ENCODE results near the gene P2RY12. TPM values are rescaled to one million over a fixed set of nuclear protein-coding genes. Genes with fewer than 3 reads are reported as not detected.

The P2RY12 gene
- total and polyA plus RNA-seq, 4 donors: 0.16 to 3.0 (median 1.2) TPM

DNA sequence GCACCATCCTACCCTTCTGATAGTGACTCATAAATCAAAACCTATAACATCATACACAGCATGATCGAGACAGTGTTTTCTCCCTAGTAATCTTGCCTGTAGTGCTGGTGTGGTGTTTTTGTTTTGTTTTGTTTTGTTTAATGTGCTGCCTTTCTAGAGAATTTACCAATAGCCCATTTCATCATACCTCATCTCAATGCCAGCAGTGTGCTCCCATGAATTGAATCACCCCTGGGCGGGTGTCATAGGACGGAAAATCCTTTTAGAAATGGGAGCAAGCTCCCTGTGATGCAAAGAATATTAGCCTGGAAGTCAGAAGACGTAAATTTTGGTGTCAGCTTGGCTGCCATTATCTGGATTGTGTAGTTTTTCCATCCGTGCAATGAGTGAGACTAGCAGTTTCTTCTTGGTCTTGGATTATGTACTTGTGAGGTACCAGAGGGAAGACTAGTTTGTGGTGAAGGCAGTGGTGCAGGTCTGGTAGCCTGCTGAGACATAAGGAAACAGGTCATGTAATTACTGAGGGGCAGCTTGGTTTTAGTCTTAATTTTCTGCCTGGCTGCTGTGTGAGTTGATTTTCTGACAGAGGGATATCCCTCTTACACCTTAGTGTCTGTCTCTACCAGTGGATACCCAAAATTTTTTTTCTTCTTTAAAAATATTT lies 46.4 kb upstream of the P2RY12 start:
- Histone ChIP-seq H3K27ac (ENCODE audit: low read depth in 1 of 2, low read length in 1 of 2) (no peak overlapping the region), H3K9me3 (ENCODE audit: control insufficient read depth in 4 of 4, insufficient read depth in 3 of 4, low read length in 3 of 4) (no peaks in the 10 kb centered on the region), H3K9ac (ENCODE audit: insufficient read depth in 1 of 2, low read length in 2 of 2) (no peak overlapping the region), H3K27me3 (ENCODE audit: control insufficient read depth in 3 of 3, insufficient read depth in 3 of 3, low read length in 2 of 3) (no peaks in the 10 kb centered on the region), H3K4me3 (no peak overlapping the region), H3K36me3 (ENCODE audit: control insufficient read depth in 4 of 4, insufficient read depth in 4 of 4, low read length in 4 of 4) (peaks cover 0 to 9% (median 0%) of the 10 kb centered on the region in 4 donors), H3K4me1 (ENCODE audit: control insufficient read depth in 5 of 5, insufficient read depth in 5 of 5, low read length in 5 of 5) (peaks cover 0 to 1% (median 0%) of the 10 kb centered on the region in 5 donors)
- no peak for TF ChIP-seq CTCF (IDR thresholded peaks at IDR 0.05; ENCODE audit: control extremely low read depth, extremely low read depth)
- 92 to 93% methylated on average over 5 of the region's 5 CpGs for WGBS, 2 donors
- ATAC-seq (ENCODE audit: insufficient read depth, low FRiP score) (no peak), DNase-seq (no peak)

GRCh38 chr3:151428386-151428785 lies 43.8 kb upstream of the P2RY12 start:
- H3K27ac ChIP-seq (ENCODE audit: low read depth in 1 of 2, low read length in 1 of 2): no peak overlapping the region
- no peak for ATAC-seq (ENCODE audit: insufficient read depth, low FRiP score)
- no peak for TF ChIP-seq CTCF (IDR thresholded peaks at IDR 0.05; ENCODE audit: control extremely low read depth, extremely low read depth)
- H3K4me3 ChIP-seq: no peak overlapping the region
- H3K27me3 ChIP-seq (ENCODE audit: control insufficient read depth in 3 of 3, insufficient read depth in 3 of 3, low read length in 2 of 3): no peaks in the 10 kb centered on the region
- H3K4me1 ChIP-seq (ENCODE audit: control insufficient read depth in 5 of 5, insufficient read depth in 5 of 5, low read length in 5 of 5): peaks cover 0 to 1% (median 0%) of the 10 kb centered on the region in 5 donors
- DNase-seq: no peak
- H3K36me3 ChIP-seq (ENCODE audit: control insufficient read depth in 4 of 4, insufficient read depth in 4 of 4, low read length in 4 of 4): peaks cover 0 to 9% (median 0%) of the 10 kb centered on the region in 4 donors
- no peak overlapping the region for H3K9ac ChIP-seq (ENCODE audit: insufficient read depth in 1 of 2, low read length in 2 of 2)
- no peaks in the 10 kb centered on the region for H3K9me3 ChIP-seq (ENCODE audit: control insufficient read depth in 4 of 4, insufficient read depth in 3 of 4, low read length in 3 of 4)
- 81 to 82% methylated on average over 2 of the region's 2 CpGs for WGBS, 2 donors

DNA sequence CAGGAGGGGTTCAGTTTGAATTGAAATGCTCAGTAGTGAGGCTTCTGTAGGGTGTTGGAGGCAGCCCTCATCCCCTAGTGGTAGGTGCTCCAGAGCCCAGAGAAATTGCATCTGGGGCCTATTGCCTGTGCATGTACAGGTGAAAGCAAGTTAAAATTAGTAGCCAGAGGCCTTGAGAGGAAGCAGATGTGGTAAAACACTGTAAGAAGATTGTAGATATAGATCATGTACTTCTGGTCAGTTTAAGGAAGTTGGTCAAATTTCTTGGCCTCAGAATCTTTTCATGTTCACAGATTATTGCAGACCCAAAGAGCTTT lies 41.7 kb upstream of the P2RY12 start:
- TF ChIP-seq CTCF (IDR thresholded peaks at IDR 0.05; ENCODE audit: control extremely low read depth, extremely low read depth): no peak
- Histone ChIP-seq H3K4me1 (ENCODE audit: control insufficient read depth in 5 of 5, insufficient read depth in 5 of 5, low read length in 5 of 5) (peaks cover 0 to 1% (median 0%) of the 10 kb centered on the region in 5 donors), H3K36me3 (ENCODE audit: control insufficient read depth in 4 of 4, insufficient read depth in 4 of 4, low read length in 4 of 4) (no peaks in the 10 kb centered on the region), H3K9ac (ENCODE audit: insufficient read depth in 1 of 2, low read length in 2 of 2) (no peak overlapping the region), H3K9me3 (ENCODE audit: control insufficient read depth in 4 of 4, insufficient read depth in 3 of 4, low read length in 3 of 4) (no peaks in the 10 kb centered on the region), H3K27me3 (ENCODE audit: control insufficient read depth in 3 of 3, insufficient read depth in 3 of 3, low read length in 2 of 3) (no peaks in the 10 kb centered on the region), H3K27ac (ENCODE audit: low read depth in 1 of 2, low read length in 1 of 2) (no peak overlapping the region), H3K4me3 (no peak overlapping the region)
- ATAC-seq (ENCODE audit: insufficient read depth, low FRiP score) (no peak), DNase-seq (no peak)

Measured in lung (tissue), 12 donors.